ENCODE results near the gene SCYGR5.

GRCh38 chr2:227642656-227643055, 23.9 kb upstream of the SCYGR5 start:
- TF ChIP-seq, protein P1, sequence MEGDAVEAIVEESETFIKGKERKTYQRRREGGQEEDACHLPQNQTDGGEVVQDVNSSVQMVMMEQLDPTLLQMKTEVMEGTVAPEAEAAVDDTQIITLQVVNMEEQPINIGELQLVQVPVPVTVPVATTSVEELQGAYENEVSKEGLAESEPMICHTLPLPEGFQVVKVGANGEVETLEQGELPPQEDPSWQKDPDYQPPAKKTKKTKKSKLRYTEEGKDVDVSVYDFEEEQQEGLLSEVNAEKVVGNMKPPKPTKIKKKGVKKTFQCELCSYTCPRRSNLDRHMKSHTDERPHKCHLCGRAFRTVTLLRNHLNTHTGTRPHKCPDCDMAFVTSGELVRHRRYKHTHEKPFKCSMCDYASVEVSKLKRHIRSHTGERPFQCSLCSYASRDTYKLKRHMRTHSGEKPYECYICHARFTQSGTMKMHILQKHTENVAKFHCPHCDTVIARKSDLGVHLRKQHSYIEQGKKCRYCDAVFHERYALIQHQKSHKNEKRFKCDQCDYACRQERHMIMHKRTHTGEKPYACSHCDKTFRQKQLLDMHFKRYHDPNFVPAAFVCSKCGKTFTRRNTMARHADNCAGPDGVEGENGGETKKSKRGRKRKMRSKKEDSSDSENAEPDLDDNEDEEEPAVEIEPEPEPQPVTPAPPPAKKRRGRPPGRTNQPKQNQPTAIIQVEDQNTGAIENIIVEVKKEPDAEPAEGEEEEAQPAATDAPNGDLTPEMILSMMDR (IDR thresholded peaks at IDR 0.05; ENCODE audit: low read depth, low read length, missing input control) = no peak
- TF ChIP-seq RAD21 (IDR thresholded peaks at IDR 0.05) = no peak
- no peak for TF ChIP-seq TAF1 (conservative IDR thresholded peaks at IDR 0.05)
- no peak for TF ChIP-seq MAX (IDR thresholded peaks at IDR 0.05)
- TF ChIP-seq, protein P2, sequence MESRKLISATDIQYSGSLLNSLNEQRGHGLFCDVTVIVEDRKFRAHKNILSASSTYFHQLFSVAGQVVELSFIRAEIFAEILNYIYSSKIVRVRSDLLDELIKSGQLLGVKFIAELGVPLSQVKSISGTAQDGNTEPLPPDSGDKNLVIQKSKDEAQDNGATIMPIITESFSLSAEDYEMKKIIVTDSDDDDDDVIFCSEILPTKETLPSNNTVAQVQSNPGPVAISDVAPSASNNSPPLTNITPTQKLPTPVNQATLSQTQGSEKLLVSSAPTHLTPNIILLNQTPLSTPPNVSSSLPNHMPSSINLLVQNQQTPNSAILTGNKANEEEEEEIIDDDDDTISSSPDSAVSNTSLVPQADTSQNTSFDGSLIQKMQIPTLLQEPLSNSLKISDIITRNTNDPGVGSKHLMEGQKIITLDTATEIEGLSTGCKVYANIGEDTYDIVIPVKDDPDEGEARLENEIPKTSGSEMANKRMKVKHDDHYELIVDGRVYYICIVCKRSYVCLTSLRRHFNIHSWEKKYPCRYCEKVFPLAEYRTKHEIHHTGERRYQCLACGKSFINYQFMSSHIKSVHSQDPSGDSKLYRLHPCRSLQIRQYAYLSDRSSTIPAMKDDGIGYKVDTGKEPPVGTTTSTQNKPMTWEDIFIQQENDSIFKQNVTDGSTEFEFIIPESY (IDR thresholded peaks at IDR 0.05) = no peak
- TF ChIP-seq EGR1 (IDR thresholded peaks at IDR 0.05; ENCODE audit: low read depth in 2 of 2) = no peak
- TF ChIP-seq YY1 (IDR thresholded peaks at IDR 0.05) = no peak
- no peak for TF ChIP-seq GABPA (IDR thresholded peaks at IDR 0.05 in 1 of 2, conservative IDR thresholded peaks at IDR 0.05 in 1 of 2)
- TF ChIP-seq ATF3 (IDR thresholded peaks at IDR 0.05) = no peak
- TF ChIP-seq RXRA (IDR thresholded peaks at IDR 0.05) = no peak
- TF ChIP-seq SP1 (IDR thresholded peaks at IDR 0.05) = no peak
- TF ChIP-seq REST (IDR thresholded peaks at IDR 0.05) = no peak
